K562 (cell line): ENCODE results near the gene TADA2A. TPM values are rescaled to one million over a fixed set of nuclear protein-coding genes. Genes with fewer than 3 reads are reported as not detected.

Source experiments
- FIP1L1 ChIP-seq: fragments of 200-400 bp; formaldehyde crosslinking; IDR thresholded peaks from 2 replicates; pipeline ENCODE4 v1.6.1; 2018; ENCODE audit warnings: mild to moderate bottlenecking, low read depth, low read length; ENCODE audit not compliant: poor library complexity, severe bottlenecking
- FOXK2 ChIP-seq, 2 experiments: fragments of 450-650 bp; IDR thresholded peaks in 1 of 2; conservative IDR thresholded peaks in 1 of 2; 2 replicates each; pipeline ENCODE4 v1.6.1; 2016; ENCODE audit warnings: low read depth in 2 of 2, mild to moderate bottlenecking in 1 of 2
- KAT2B ChIP-seq: IDR thresholded peaks from one replicate; pipeline ENCODE4 v1.6.1; 2012; ENCODE audit warnings: low read depth, mild to moderate bottlenecking, control low read depth, inconsistent platforms, low read length, moderate library complexity
- MAZ ChIP-seq, 2 experiments: fragments of 450-650 bp in 1 of 2; sonication (generic) in 1 of 2; formaldehyde crosslinking; IDR thresholded peaks in 1 of 2; conservative IDR thresholded peaks in 1 of 2; 2 replicates each; pipeline versions ENCODE4 v1.4.0 to v1.5.0; 2020; ENCODE audit warnings: mild to moderate bottlenecking in 1 of 2, missing genetic modification reagents in 1 of 2
- MITF ChIP-seq: IDR thresholded peaks from 2 replicates; pipeline ENCODE4 v1.6.1; 2014; ENCODE audit warnings: antibody characterized with exemption
- MTA2 ChIP-seq: fragments of 450-650 bp; IDR thresholded peaks from 2 replicates; pipeline ENCODE4 v1.6.1; 2016; ENCODE audit warnings: low read depth
- PATZ1 ChIP-seq: fragments of 250-450 bp; sonication (Bioruptor Pico); IDR thresholded peaks from 2 replicates; pipeline ENCODE4 v1.5.0; 2020; ENCODE audit warnings: mild to moderate bottlenecking, borderline replicate concordance
- PHB2 ChIP-seq: fragments of 450-650 bp; IDR thresholded peaks from 2 replicates; pipeline ENCODE4 v1.6.1; 2017; ENCODE audit warnings: low read depth
- RNF2 ChIP-seq: sonication (generic); IDR thresholded peaks from 2 replicates; pipeline ENCODE4 v1.6.1; 2016
- SP2 ChIP-seq: IDR thresholded peaks from 2 replicates; pipeline ENCODE4 v1.6.1; 2011; ENCODE audit warnings: mild to moderate bottlenecking, low read depth, low read length, moderate library complexity; ENCODE audit not compliant: poor library complexity, severe bottlenecking; ENCODE audit errors: extremely low read depth
- U2AF1 ChIP-seq: fragments of 200-400 bp; formaldehyde crosslinking; optimal IDR thresholded peaks from 2 replicates; pipeline ENCODE3; 2017; ENCODE audit warnings: mild to moderate bottlenecking, low read depth, low read length, moderate library complexity
- ZNF175 ChIP-seq: fragments of 200-800 bp; sonication (Bioruptor generic); IDR thresholded peaks from 2 replicates; pipeline ENCODE4 v1.6.1; 2016; ENCODE audit warnings: low read depth, mild to moderate bottlenecking, missing genetic modification characterization, missing compliant biosample characterization
- ZNF57 ChIP-seq: fragments of 450-650 bp; formaldehyde crosslinking; IDR thresholded peaks from 2 replicates; pipeline ENCODE4 v1.4.0; 2020; ENCODE audit warnings: mild to moderate bottlenecking, moderate library complexity
- ZNF699 ChIP-seq: fragments of 250-450 bp; sonication (Bioruptor Pico); IDR thresholded peaks from 2 replicates; pipeline ENCODE4 v1.8.0; 2021; ENCODE audit warnings: mild to moderate bottlenecking, moderate library complexity; ENCODE audit not compliant: insufficient replicate concordance
- ZSCAN32 ChIP-seq: fragments of 450-650 bp; formaldehyde crosslinking; IDR thresholded peaks from 2 replicates; pipeline ENCODE4 v1.4.0; 2020; ENCODE audit warnings: mild to moderate bottlenecking, moderate library complexity
- polyA plus RNA-seq, 8 experiments: library from polyadenylated mRNA; depleted of rRNA in 4 of 8; stranded (reverse) in 5 of 8; unstranded in 3 of 8; fragments of >200 nt; fragmentation: Nextera tagmentation in 2 of 8; fragmentation: Illumina TruSeq in 1 of 8; extraction: Ambion mirVana in 2 of 8; extraction: Trizol in 1 of 8; gene quantifications; 2 replicates each; pipeline versions ENCODE4 v1.2.1 to v1.2.3, GENCODE V29; 2011 to 2014; ENCODE audit warnings: inconsistent platforms in 1 of 8, missing spikeins in 1 of 8
- total RNA-seq, 7 experiments: library from RNA; depleted of rRNA in 6 of 7; stranded (reverse); fragments of >200 nt in 6 of 7; fragmentation: Illumina TruSeq in 2 of 7; extraction: Trizol in 2 of 7; gene quantifications; 2 replicates each; pipeline versions ENCODE4 v1.2.1 to v1.2.3, GENCODE V29; 2011 to 2021; ENCODE audit warnings: low replicate concordance in 1 of 7

The TADA2A gene
- total and polyA plus RNA-seq, 9 of the 15 experiments (the other 6 are each of a cell fraction or from before 2014, with no cell fraction given): 13.8 to 37.7 (median 25.0) TPM

- TF ChIP-seq FOXK2 (conservative IDR thresholded peaks at IDR 0.05 in 1 of 2, IDR thresholded peaks at IDR 0.05 in 1 of 2; ENCODE audit: low read depth in 2 of 2) (no peak), MAZ (CRISPR knock-in tag; conservative IDR thresholded peaks at IDR 0.05 in 1 of 2, IDR thresholded peaks at IDR 0.05 in 1 of 2) (peak; percentile 63 to 76), ZSCAN32 (no peak), PHB2 (no peak), SP2 (no peak), FIP1L1 (no peak), U2AF1 (no peak), ZNF699 (CRISPR knock-in tag) (no peak), MITF (no peak), MTA2 (no peak), RNF2 (no peak), KAT2B (no peak), ZNF175 (CRISPR knock-in tag) (peak; percentile 83), ZNF57 (CRISPR knock-in tag) (no peak), PATZ1 (no peak)
Measured at GRCh38 chr17:37406635-37407461, at the start of gene TADA2A, which contains the start of gene ACACA (continued).
